ENCODE measurements around the gene PTCHD1. TPM values are rescaled to one million over a fixed set of nuclear protein-coding genes. Genes with fewer than 3 reads are reported as not detected.

The PTCHD1 gene
- total and polyA plus RNA-seq, 10 donors = 0.07 to 0.89 (median 0.42) TPM

DNA sequence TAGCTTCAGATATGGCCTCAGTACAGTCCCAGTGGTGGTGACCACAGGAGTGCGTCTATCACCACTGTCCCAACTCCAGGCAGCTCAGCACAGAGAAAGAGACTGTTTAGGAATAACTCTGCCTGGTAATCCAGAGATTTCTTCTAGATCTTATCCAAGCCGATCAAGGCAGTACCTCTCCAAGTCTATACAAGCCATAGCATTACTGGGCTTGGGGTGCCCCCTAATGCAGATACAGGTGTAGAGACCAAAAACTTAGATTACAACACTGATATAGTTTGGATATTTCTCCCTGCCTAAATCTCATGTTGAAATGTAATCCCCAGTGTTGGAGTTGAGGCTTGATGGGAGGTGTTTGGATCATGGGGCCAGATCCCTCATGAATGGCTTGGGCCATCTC, 100.9 kb downstream of the PTCHD1 start:
- H3K4me3 ChIP-seq = no peak overlapping the region
- H3K36me3 ChIP-seq = no peaks in the 10 kb centered on the region
- WGBS, 5 donors = 78 to 92% (median 86%) methylated on average over 2 of the region's 2 CpGs; no CpG with 5 or more reads in 1 of the 5 donors
- no peaks in the 10 kb centered on the region for H3K9me3 ChIP-seq
- no peak for TF ChIP-seq POLR2AphosphoS5 (IDR thresholded peaks at IDR 0.05)
- TF ChIP-seq POLR2A (IDR thresholded peaks at IDR 0.05) = no peak
- no peak for TF ChIP-seq CTCF (IDR thresholded peaks at IDR 0.05 in 8 of 11, conservative IDR thresholded peaks at IDR 0.05 in 3 of 11)
- no peak for DNase-seq
- intact Hi-C loops (cut with DNase I; ENCODE audit: low total_unique reads) = no loop called here
- H3K4me1 ChIP-seq = no peaks in the 10 kb centered on the region
- no peak overlapping the region for H3K27ac ChIP-seq
- H3K27me3 ChIP-seq (replicated peaks in 1 of 7) = no peaks in the 10 kb centered on the region

GRCh38 chrX:23436875-23437274, 102.2 kb downstream of the PTCHD1 start:
- no peaks in the 10 kb centered on the region for H3K36me3 ChIP-seq
- intact Hi-C loops (cut with DNase I; ENCODE audit: low total_unique reads) = no loop called here
- no peaks in the 10 kb centered on the region for H3K27me3 ChIP-seq (replicated peaks in 1 of 7)
- no peak overlapping the region for H3K27ac ChIP-seq
- H3K9me3 ChIP-seq = no peaks in the 10 kb centered on the region
- 29 to 86% (median 50%) methylated on average over 1 of the region's 1 CpG for whole genome bisulfite sequencing, 5 donors
- H3K4me1 ChIP-seq = no peaks in the 10 kb centered on the region
- no peak for DNase-seq
- no peak for TF ChIP-seq POLR2AphosphoS5 (IDR thresholded peaks at IDR 0.05)
- TF ChIP-seq CTCF (IDR thresholded peaks at IDR 0.05 in 8 of 11, conservative IDR thresholded peaks at IDR 0.05 in 3 of 11) = no peak
- no peak for TF ChIP-seq POLR2A (IDR thresholded peaks at IDR 0.05)
- H3K4me3 ChIP-seq = no peak overlapping the region

DNA sequence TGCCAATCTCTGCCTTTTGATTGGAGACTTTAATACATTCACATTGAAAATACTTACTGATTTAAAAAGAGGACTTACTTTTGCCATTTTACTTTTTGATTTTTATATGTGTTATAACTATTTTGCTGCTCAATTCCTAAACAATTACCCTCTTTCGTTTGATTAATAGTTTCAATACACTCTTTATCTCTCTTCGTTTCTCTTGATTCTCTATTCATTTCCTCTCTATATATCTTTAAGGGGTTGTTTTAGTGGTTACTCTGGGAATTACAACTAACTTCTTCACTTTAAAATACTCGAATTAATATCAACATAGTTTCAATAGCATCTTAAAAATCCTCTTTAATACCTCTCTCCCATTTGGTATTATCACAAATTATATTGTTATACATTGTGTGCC, 116.6 kb downstream of the PTCHD1 start:
- WGBS, 5 donors = 40 to 77% (median 59%) methylated on average over 3 of the region's 3 CpGs
- Histone ChIP-seq H3K9me3 (no peaks in the 10 kb centered on the region), H3K27ac (no peak overlapping the region), H3K36me3 (no peaks in the 10 kb centered on the region), H3K4me3 (no peak overlapping the region), H3K27me3 (replicated peaks in 1 of 7) (peaks cover 0 to 5% (median 0%) of the 10 kb centered on the region in 7 donors), H3K4me1 (no peaks in the 10 kb centered on the region)
- TF ChIP-seq POLR2A (IDR thresholded peaks at IDR 0.05) (no peak), CTCF (IDR thresholded peaks at IDR 0.05 in 8 of 11, conservative IDR thresholded peaks at IDR 0.05 in 3 of 11) (no peak), POLR2AphosphoS5 (IDR thresholded peaks at IDR 0.05) (no peak)
- no peak for DNase-seq
- intact Hi-C loops (cut with DNase I; ENCODE audit: low total_unique reads) = no loop called here
